Left kidney (tissue), 8 donors: ENCODE measurements around the gene BLNK. TPM values are rescaled to one million over a fixed set of nuclear protein-coding genes. Genes with fewer than 3 reads are reported as not detected.
A peak's percentile ranks its signal among the peaks of the same experiment; 100 is the strongest.
"Not testable (repeated sequence)": the region's sequence is repeated elsewhere in the genome, so short reads cannot be mapped to it uniquely, and the experiment has no call there.

Experiments
- DNase-seq: peaks from one replicate; pipeline ENCODE4 v3.0.0-alpha.2; 2013
- long read RNA-seq, 8 donors: transcript quantifications; one replicate each; lab custom pipeline, GENCODE V29; 2026
- polyA plus RNA-seq: library from polyadenylated mRNA; unstranded; fragments of 120-200 nt; gene quantifications from one replicate; pipeline ENCODE4 v1.2.1, GENCODE V29; 2013; ENCODE audit not compliant: insufficient read length

Gene BLNK
- polyA plus RNA-seq = 53.6 TPM
- long read RNA-seq, donor 1, partial matches to known transcripts = 7 of 14 reads
- long read RNA-seq, donor 1, other reads (novel, unspliced or antisense) = 0 of 14 reads
- long read RNA-seq, donor 2, partial matches to known transcripts = 5 of 9 reads
- long read RNA-seq, donor 2, other reads (novel, unspliced or antisense) = 0 of 9 reads
- long read RNA-seq, donor 3, partial matches to known transcripts = 0 of 1 reads
- long read RNA-seq, donor 3, other reads (novel, unspliced or antisense) = 0 of 1 reads
- long read RNA-seq, donor 4 = 0 reads
- long read RNA-seq, donor 5, partial matches to known transcripts = 0 of 4 reads
- long read RNA-seq, donor 5, other reads (novel, unspliced or antisense) = 0 of 4 reads
- long read RNA-seq, donor 6, partial matches to known transcripts = 0 of 3 reads
- long read RNA-seq, donor 6, other reads (novel, unspliced or antisense) = 0 of 3 reads
- long read RNA-seq, donor 7, transcript BLNK-202 (16 exons, 1,715 nt) = major isoform, 5 of 17 reads
- long read RNA-seq, donor 7, partial matches to known transcripts = 12 of 17 reads
- long read RNA-seq, donor 7, other reads (novel, unspliced or antisense) = 0 of 17 reads
- long read RNA-seq, donor 8, partial matches to known transcripts = 0 of 2 reads
- long read RNA-seq, donor 8, other reads (novel, unspliced or antisense) = 0 of 2 reads

DNA sequence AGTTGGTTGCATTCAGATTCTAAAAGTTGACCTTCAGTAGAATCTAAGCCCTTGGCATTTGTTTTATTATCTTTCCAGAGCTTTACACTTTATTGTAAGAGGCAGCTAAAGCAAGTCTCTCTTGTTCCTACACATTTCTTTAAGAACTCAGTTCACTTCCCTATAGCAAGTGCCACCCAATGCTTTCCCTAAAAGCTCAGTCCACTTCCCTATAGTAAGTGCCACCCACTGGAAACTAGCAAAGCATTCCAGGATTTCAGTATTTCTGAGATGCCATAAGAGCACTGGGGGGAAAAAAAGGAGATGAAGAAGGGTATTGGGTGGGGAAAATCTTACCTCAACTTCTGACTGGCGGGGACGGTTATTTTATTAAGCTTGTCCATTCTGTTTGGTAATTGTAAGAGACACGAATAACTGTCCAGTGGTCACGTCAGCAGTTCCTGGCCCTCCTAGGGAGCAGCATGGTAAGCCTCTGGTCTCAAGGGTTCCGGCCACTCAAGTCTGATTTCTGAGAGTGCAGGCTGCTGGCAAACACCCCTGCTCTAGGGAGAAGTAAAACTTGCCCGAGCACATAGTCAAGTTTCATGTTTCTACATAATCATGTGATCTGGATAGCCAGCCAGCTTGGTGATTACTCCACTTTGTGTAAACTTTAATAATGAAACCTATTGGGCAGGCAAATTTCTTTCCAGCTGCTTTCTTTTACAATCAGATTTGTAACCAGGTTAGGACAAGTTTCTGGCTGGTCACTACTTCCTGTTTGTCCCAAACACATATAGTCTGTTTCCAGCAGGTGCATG is at the start of gene BLNK:
TSS of gene BLNK (minus strand) at position 554 of the 800 bp plus-strand sequence. CDS start at position 383, 171 bp downstream.
- peak; percentile 53 for DNase-seq

DNA sequence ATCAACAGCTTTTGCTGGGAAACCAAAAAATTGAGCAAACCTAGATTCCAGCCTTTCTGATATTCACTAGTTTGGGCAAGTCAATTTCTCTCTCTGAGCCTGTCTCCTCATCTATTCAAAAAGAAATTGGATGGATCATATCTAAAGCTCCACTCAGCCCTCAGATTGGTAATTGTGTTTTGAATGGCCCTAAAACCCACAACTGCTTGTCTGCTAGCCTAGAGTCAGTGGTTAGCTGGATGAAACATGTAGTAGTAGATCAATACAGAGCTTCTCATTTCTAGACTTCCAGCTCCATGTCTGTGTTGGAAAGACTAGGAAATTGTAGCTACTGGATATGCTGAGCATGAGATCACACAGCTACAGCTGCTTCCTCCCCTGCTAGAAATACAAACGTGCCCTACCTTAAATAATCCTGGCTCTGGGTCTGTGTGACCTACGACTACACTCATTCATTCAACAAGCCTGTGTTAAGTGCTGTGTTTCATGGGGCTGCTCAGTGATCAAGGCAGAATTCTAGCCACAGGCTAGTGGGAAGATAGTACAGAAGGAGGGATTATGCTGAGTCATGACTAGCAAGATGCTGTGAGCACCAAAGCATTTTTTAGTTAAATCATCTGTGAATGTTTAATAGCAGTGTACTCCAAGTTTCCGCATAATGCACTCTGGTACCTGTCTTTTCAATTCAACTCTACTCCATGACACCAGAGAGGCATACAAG is 48.5 kb upstream of the BLNK start:
- DNase-seq = no peak

DNA sequence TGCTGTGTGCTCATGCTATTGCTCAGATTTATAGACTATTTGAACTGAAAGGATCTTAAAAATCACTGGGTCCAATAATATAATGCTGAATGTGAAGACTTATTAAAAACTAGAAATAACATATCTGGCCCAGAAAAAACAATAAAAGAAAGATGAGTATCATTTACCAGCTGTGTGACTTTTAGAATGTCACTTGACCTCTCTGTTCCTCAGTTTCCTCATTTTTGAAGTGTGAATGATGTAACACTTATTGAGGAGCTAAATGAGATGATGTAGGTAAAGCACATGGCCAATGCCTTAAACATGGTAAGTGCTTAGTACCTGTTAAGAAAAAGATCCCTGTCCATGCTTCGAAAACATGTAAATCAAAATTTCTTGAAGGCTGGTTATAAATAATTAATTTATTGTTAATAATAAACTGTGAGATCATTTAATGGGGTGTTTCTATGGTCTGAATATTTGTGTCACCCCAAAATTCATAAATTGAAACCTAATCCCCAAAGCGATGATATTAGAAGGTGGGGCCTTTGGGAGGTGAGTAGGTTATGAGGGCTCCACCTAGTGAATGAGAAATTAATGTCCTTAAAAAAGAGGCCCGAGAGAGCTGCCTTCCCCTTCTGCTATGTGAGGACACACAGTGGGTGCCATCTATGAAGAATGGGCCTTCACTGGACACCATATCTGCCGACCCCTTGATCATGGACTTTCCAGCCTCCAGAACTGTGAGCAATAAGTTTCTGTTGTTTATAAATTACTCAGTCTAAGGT is 45.9 kb upstream of the BLNK start:
- no peak for DNase-seq

DNA sequence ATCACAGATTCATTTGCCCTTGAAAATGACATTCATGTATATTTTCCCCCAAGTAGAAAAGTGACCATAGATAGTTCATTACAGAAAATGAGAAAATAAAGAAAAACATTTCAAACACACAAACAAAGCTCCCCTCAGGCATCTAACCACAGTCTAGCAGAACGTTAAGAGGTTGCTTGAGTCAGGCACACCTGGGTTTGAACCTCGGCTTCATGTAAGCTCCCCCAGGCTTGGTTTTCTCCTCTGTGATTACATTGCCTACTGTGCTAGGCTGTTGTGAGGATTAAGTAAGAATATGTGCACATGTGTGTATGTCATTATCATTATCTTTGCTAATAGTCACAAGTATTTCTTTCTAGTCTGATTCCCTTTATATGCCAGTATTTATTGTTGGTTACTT is 42.0 kb upstream of the BLNK start:
- no peak for DNase-seq

GRCh38 chr10:96311180-96311715 is 39.9 kb upstream of the BLNK start:
- DNase-seq = no peak

DNA sequence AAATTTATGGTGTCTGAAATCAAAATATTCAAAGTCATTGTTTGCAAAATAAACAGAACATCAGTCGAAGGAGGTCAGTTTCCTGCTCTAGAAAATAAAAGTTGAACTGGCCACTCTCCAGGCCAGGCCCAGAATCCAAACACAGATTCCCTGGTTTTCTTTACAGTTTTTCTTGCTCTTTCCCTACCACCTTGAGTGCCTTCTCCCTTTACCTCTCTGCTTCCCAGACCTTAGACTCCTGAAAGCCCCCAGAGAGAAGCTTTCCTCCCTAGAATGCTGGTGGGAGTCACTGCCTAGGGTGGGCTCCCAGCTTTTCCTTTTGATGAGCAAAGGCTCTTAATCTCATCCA is 38.9 kb upstream of the BLNK start:
- no peak for DNase-seq

DNA sequence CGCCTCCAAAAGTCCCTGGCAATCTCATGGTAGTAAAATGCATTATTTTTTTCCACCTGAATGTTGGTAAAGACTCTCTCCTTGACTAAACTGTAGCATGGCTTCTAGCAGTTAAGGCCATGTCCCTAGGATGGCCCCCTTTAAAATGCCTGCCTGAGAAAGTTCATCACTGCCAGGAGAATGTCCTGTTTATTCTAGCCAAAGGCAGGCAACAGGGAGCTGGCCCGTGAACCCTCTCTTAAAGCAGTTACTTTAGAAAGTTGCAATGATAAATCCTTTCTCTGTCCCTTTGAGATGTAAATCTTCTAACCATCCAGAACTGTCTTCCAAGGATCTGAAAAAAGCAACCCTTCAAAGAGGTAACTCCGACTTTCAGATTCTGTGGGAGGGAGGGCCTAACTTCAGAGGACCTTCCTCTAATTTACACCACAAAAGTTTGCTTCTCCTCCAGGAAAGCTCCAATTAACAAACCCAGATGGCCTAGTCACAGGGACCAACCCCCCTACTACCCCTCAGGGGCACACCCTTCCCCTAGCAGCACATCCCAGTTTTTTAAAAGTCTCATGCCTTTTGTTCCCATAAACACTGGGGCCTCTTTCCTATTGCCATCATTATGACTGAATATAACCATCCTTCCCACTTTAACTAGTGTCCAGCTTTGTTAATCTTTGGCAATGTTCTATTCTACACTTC is 38.4 kb upstream of the BLNK start:
- no peak for DNase-seq

GRCh38 chr10:96308854-96309253 is 37.5 kb upstream of the BLNK start:
- not testable (repeated sequence) for DNase-seq

GRCh38 chr10:96306516-96306915 is 35.1 kb upstream of the BLNK start:
- DNase-seq = no peak

- DNase-seq = no peak
These were observed 33.6 kb upstream of the BLNK start for GRCh38 chr10:96305019-96305418.

DNA sequence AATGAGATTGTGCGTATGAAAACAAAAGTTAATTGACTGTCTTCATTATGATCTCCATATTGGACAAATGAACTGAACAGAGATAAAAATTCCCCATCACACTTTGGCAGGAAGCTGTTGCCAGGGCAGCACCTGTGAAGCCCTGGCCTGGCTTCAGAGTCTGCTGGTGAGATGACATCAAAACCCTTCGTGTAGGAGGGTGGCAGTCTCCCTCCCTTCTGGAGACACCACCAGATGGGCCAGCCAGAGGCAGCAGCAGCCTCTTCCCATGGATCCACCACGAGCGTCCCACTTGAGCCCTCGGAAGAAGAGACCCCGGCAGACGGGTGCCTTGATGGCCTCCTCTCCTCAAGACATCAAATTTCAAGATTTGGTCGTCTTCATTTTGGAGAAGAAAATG is 32.9 kb upstream of the BLNK start, which contains the start of gene DNTT:
TSS of gene DNTT (plus strand) at position 205 of the 400 bp plus-strand sequence. CDS start at position 269, 64 bp downstream.
- no peak for DNase-seq

- no peak for DNase-seq
These were observed 30.2 kb upstream of the BLNK start for GRCh38 chr10:96301616-96302015.

DNA sequence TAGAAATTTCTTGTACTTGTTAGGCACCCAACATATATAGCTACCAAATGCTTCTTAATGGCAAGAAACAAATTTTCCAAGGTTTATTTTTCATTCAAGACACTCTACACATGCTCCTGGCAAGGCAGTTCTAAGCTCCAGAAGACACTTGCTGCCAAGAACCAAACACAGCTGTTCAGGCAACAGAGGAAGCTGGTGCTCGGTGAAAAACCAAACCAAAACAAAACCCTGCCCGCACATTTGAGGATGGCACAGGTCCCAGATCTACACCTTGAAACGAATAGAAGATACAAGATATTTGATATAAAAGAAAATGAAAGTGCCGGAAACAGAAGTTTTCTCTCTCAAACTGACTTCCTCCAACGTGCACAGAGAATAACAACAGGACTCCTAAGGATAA is 28.0 kb upstream of the BLNK start:
- no peak for DNase-seq

DNA sequence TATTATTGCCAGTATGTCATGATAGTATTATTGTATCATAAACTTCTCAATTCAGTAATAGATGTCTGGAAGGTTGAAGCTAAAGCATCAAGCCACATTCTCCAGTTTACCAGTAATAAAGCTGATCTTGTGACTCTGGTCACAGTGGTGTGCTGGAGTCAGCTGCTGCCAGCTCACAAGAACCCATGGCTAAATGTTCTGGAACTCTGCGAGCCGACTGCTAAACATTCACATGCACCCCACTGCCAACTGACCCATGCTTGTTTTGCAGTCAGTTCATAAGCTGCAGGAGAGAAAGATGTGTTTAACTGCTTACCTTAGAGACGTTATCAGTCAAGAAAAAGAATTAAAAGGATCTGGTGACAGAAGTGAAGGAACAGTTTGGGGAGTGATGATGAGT is 27.0 kb upstream of the BLNK start:
- DNase-seq = no peak

DNA sequence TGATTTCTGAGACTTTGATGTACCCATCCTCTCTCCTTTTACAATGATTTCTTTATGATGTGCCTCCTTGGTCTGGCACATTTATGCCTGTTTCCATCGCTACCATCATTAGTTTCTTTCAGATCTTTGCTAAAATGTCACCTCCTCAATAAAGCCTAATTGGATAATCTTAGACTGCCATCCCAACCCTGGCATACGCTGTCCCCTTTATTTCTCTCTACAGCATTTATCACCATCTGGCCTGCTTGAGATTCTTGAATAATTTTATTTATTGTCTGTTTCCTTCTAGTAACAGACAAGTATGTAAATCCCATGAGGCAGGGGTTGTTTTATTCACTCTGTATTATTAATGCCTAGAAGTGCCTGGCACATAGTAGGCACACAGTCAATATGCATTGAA is 26.1 kb upstream of the BLNK start:
- DNase-seq = no peak

GRCh38 chr10:96295475-96295874 is 24.1 kb upstream of the BLNK start:
- DNase-seq = no peak

GRCh38 chr10:96292971-96293920 is 21.9 kb upstream of the BLNK start:
- peak; percentile 53 for DNase-seq

DNA sequence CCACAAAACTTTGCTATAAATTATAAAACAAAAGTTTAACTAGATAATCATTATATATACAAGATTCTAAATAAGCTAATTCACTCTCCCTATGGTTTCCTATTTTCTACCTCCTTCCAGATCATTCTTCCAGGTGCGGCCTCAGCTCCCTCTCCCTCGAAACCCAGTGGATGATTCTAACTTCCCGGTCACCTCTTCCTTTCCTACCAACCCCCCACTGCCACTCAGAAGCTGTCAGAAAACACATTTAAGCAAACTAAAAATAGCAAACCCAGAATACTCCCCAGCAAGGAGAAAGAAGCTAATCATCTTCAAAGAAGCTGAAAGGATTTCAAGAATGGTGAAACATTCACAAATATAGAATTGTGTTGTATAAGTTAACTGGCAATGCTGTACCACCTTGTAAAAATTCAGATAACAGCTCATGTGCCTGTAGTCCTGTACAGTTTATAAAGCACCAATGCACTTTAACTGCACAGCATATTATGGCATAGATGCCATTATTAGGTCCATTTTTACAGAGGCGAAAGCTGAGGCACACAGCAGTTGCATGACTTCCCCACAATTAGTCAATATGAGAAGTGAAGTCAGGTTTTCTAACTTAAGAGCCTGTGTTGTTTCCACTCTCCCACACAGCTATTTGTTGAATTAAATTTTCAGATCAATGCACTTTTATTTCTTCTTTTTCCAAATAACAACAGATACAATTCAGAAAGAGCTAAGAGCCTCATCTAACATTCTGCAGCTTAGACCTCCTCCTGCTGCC is 19.2 kb upstream of the BLNK start:
- no peak for DNase-seq
